A549 (cell line): ENCODE measurements around the gene EXOSC3.

ENCODE experiments used
- ATOH8 ChIP-seq: fragments of 250-450 bp; sonication (Bioruptor Pico); IDR thresholded peaks from 2 replicates; pipeline ENCODE4 v1.5.0; 2020; ENCODE audit warnings: low read depth, mild to moderate bottlenecking, moderate library complexity
- CTCF ChIP-seq: fragments of >200 bp; sonication (Bioruptor Twin); formaldehyde crosslinking; IDR thresholded peaks from 3 replicates; pipeline ENCODE4 v1.5.1; 2016
- EHMT2 ChIP-seq: fragments of 200-600 bp; sonication (generic); IDR thresholded peaks from 2 replicates; pipeline ENCODE4 v1.6.1; 2016; ENCODE audit warnings: antibody characterized with exemption, low read depth, mild to moderate bottlenecking, moderate library complexity
- ELK1 ChIP-seq: fragments of 150-350 bp; IDR thresholded peaks from 2 replicates; pipeline ENCODE4 v1.6.1; 2014; ENCODE audit warnings: low read depth, mild to moderate bottlenecking, low read length
- HOXB5 ChIP-seq: fragments of 250-450 bp; sonication (Bioruptor Pico); IDR thresholded peaks from 2 replicates; pipeline ENCODE4 v1.5.0; 2020; ENCODE audit warnings: mild to moderate bottlenecking, moderate library complexity
- MAX ChIP-seq: IDR thresholded peaks from 2 replicates; pipeline ENCODE4 v1.6.1; 2012
- MYC ChIP-seq: IDR thresholded peaks from 2 replicates; pipeline ENCODE4 v1.6.1; 2012; ENCODE audit warnings: mild to moderate bottlenecking, inconsistent platforms, low read length, improper control_type of control experiment, borderline replicate concordance
- POLR2A ChIP-seq: IDR thresholded peaks from 2 replicates; pipeline ENCODE4 v1.6.1; 2012; ENCODE audit warnings: mild to moderate bottlenecking, low read length
- POLR2AphosphoS2 ChIP-seq: conservative IDR thresholded peaks from 2 replicates; pipeline ENCODE4 v1.6.1; 2012; ENCODE audit warnings: low read length, improper control_type of control experiment, inconsistent platforms
- RCOR1 ChIP-seq: fragments of 150-350 bp; IDR thresholded peaks from 2 replicates; pipeline ENCODE4 v1.6.1; 2014; ENCODE audit warnings: antibody characterized with exemption, low read length, low read depth
- SMC3 ChIP-seq: fragments of >200 bp; sonication (Bioruptor Twin); formaldehyde crosslinking; IDR thresholded peaks from 3 replicates; pipeline ENCODE4 v1.6.1; 2018; ENCODE audit warnings: inconsistent platforms
- SREBF2 ChIP-seq: fragments of 450-650 bp; IDR thresholded peaks from 2 replicates; pipeline ENCODE4 v1.6.1; 2014; ENCODE audit warnings: mild to moderate bottlenecking, moderate library complexity
- TF ChIP-seq, protein P1 (sequence below): fragments of 200-600 bp; sonication (generic); IDR thresholded peaks from 2 replicates; pipeline ENCODE4 v1.6.1; 2016; ENCODE audit warnings: antibody characterized with exemption, mild to moderate bottlenecking, moderate library complexity

GRCh38 chr9:37784291-37784615 is 611 bp downstream of the EXOSC3 start:
- TF ChIP-seq MAX = no peak
- no peak for TF ChIP-seq POLR2AphosphoS2
- TF ChIP-seq CTCF = no peak
- no peak for TF ChIP-seq POLR2A
- TF ChIP-seq, protein P1, sequence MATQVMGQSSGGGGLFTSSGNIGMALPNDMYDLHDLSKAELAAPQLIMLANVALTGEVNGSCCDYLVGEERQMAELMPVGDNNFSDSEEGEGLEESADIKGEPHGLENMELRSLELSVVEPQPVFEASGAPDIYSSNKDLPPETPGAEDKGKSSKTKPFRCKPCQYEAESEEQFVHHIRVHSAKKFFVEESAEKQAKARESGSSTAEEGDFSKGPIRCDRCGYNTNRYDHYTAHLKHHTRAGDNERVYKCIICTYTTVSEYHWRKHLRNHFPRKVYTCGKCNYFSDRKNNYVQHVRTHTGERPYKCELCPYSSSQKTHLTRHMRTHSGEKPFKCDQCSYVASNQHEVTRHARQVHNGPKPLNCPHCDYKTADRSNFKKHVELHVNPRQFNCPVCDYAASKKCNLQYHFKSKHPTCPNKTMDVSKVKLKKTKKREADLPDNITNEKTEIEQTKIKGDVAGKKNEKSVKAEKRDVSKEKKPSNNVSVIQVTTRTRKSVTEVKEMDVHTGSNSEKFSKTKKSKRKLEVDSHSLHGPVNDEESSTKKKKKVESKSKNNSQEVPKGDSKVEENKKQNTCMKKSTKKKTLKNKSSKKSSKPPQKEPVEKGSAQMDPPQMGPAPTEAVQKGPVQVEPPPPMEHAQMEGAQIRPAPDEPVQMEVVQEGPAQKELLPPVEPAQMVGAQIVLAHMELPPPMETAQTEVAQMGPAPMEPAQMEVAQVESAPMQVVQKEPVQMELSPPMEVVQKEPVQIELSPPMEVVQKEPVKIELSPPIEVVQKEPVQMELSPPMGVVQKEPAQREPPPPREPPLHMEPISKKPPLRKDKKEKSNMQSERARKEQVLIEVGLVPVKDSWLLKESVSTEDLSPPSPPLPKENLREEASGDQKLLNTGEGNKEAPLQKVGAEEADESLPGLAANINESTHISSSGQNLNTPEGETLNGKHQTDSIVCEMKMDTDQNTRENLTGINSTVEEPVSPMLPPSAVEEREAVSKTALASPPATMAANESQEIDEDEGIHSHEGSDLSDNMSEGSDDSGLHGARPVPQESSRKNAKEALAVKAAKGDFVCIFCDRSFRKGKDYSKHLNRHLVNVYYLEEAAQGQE = no peak
- no peak for TF ChIP-seq EHMT2
- TF ChIP-seq SREBF2 = no peak
- no peak for TF ChIP-seq SMC3
- TF ChIP-seq ATOH8 (CRISPR knock-in tag) = no peak
- TF ChIP-seq RCOR1 = no peak
- TF ChIP-seq HOXB5 (CRISPR knock-in tag) = no peak
- no peak for TF ChIP-seq ELK1
- TF ChIP-seq MYC = no peak
